Panc1 (cell line): ENCODE data around the gene HOXA4.

Experiments used
- SIN3A ChIP-seq: IDR thresholded peaks from 2 replicates; pipeline ENCODE4 v1.6.1; 2012; ENCODE audit warnings: low read depth, mild to moderate bottlenecking, low read length, moderate library complexity, borderline replicate concordance; ENCODE audit not compliant: insufficient read depth
- TCF7L2 ChIP-seq: IDR thresholded peaks from 2 replicates; pipeline ENCODE4 v1.6.1; 2011; ENCODE audit warnings: mild to moderate bottlenecking, low read depth, low read length, inconsistent platforms
- TF ChIP-seq, protein P1 (sequence below): fragments of 450-650 bp; IDR thresholded peaks from 2 replicates; pipeline ENCODE4 v1.5.1; 2017; ENCODE audit warnings: mild to moderate bottlenecking

DNA sequence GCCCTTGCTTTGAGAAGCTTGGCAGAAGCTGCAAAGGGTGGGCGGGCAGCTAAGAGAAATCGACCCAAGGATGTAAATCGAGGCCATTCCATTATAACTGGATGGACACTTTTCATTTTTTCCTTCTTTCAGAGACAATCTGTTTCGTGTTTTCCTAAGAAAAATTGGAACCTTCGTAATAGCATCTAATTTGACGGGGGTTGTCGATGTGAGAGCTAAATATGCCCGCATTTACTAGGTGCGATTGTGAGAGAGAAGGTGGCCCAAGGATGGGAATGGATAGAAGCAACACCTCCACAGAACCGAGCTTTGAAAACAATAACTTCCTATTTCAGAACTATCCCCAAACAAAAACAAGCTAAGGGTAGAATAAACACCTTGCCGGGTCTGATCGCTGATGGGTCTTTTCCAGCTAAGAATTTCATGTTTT, 848 bp upstream of the HOXA4 start:
- TF ChIP-seq, protein P1, sequence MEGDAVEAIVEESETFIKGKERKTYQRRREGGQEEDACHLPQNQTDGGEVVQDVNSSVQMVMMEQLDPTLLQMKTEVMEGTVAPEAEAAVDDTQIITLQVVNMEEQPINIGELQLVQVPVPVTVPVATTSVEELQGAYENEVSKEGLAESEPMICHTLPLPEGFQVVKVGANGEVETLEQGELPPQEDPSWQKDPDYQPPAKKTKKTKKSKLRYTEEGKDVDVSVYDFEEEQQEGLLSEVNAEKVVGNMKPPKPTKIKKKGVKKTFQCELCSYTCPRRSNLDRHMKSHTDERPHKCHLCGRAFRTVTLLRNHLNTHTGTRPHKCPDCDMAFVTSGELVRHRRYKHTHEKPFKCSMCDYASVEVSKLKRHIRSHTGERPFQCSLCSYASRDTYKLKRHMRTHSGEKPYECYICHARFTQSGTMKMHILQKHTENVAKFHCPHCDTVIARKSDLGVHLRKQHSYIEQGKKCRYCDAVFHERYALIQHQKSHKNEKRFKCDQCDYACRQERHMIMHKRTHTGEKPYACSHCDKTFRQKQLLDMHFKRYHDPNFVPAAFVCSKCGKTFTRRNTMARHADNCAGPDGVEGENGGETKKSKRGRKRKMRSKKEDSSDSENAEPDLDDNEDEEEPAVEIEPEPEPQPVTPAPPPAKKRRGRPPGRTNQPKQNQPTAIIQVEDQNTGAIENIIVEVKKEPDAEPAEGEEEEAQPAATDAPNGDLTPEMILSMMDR = no peak
- TF ChIP-seq TCF7L2 = no peak
- TF ChIP-seq SIN3A = no peak
